ENCODE data around the gene SLC25A23.

GRCh38 chr19:6490134-6490533, 30.5 kb upstream of the SLC25A23 start:
- TF ChIP-seq TAF1 (IDR thresholded peaks at IDR 0.05; ENCODE audit: borderline replicate concordance, low read depth, low read length) (no peak), CTCF (IDR thresholded peaks at IDR 0.05 in 2 of 3, conservative IDR thresholded peaks at IDR 0.05 in 1 of 3; ENCODE audit: control insufficient read depth in 2 of 3, extremely low read depth in 1 of 3, insufficient read depth in 1 of 3, low read depth in 3 of 3, low read length in 3 of 3) (no peak), ZZZ3 (IDR thresholded peaks at IDR 0.05; ENCODE audit: control insufficient read depth, insufficient read length, low read depth) (no peak), GABPA (IDR thresholded peaks at IDR 0.05; ENCODE audit: low read depth) (no peak), PAX5 (IDR thresholded peaks at IDR 0.05; ENCODE audit: borderline replicate concordance, low read depth, low read length) (no peak), ATF2 (IDR thresholded peaks at IDR 0.05; ENCODE audit: low read length) (no peak), ZBED1 (IDR thresholded peaks at IDR 0.05; ENCODE audit: borderline replicate concordance) (no peak), EZH2 (IDR thresholded peaks at IDR 0.05; ENCODE audit: borderline replicate concordance, control insufficient read depth, low read depth, low read length) (no peak), CHD1 (IDR thresholded peaks at IDR 0.05; ENCODE audit: low read depth, low read length) (no peak), RFX5 (IDR thresholded peaks at IDR 0.05; ENCODE audit: low read depth, low read length) (no peak), MXI1 (IDR thresholded peaks at IDR 0.05; ENCODE audit: low read depth, low read length) (no peak), POLR2AphosphoS5 (IDR thresholded peaks at IDR 0.05; ENCODE audit: low read length) (no peak), JUND (IDR thresholded peaks at IDR 0.05; ENCODE audit: low read depth, low read length) (no peak), RBBP5 (conservative IDR thresholded peaks at IDR 0.05) (no peak)
